ENCODE data around the gene THRB. TPM values are rescaled to one million over a fixed set of nuclear protein-coding genes. Genes with fewer than 3 reads are reported as not detected.

THRB gene
- total RNA-seq, 1 donor from 2014 or later = 4.7 TPM

GRCh38 chr3:24167429-24167828 is 327.2 kb downstream of the THRB start:
- no peak for ATAC-seq

GRCh38 chr3:24166515-24166914 is 328.1 kb downstream of the THRB start:
- ATAC-seq = no peak

- ATAC-seq = no peak
Measured at GRCh38 chr3:24165603-24165982, 329.1 kb downstream of the THRB start.

- ATAC-seq = no peak
Measured at GRCh38 chr3:24164967-24165602, 329.6 kb downstream of the THRB start.

- ATAC-seq = no peak
Measured at GRCh38 chr3:24162929-24163328, 331.7 kb downstream of the THRB start.

GRCh38 chr3:24161841-24162240 is 332.8 kb downstream of the THRB start:
- no peak for ATAC-seq

- no peak for ATAC-seq
Measured at GRCh38 chr3:24160424-24161095, 334.1 kb downstream of the THRB start.

- no peak for ATAC-seq
Measured at GRCh38 chr3:24158761-24159454, 335.7 kb downstream of the THRB start.

GRCh38 chr3:24157106-24157505 is 337.5 kb downstream of the THRB start:
- no peak for ATAC-seq

GRCh38 chr3:24156466-24156865 is 338.2 kb downstream of the THRB start:
- no peak for ATAC-seq

GRCh38 chr3:24155276-24155675 is 339.4 kb downstream of the THRB start:
- ATAC-seq = no peak

- ATAC-seq = no peak
Measured at GRCh38 chr3:24154781-24155180, 339.9 kb downstream of the THRB start.

GRCh38 chr3:24154013-24154695 is 340.5 kb downstream of the THRB start:
- ATAC-seq = no peak

- ATAC-seq = no peak
Measured at GRCh38 chr3:24151594-24151993, 343.1 kb downstream of the THRB start.

- ATAC-seq = no peak
Measured at GRCh38 chr3:24149032-24149431, 345.6 kb downstream of the THRB start.

- no peak for ATAC-seq
Measured at GRCh38 chr3:24145981-24146822, 348.4 kb downstream of the THRB start.

- ATAC-seq = no peak
Measured at GRCh38 chr3:24145481-24145880, 349.2 kb downstream of the THRB start.

GRCh38 chr3:24142127-24142526 is 352.5 kb downstream of the THRB start:
- no peak for ATAC-seq

GRCh38 chr3:24141548-24141947 is 353.1 kb downstream of the THRB start:
- ATAC-seq = no peak

GRCh38 chr3:24139463-24140412 is 354.9 kb downstream of the THRB start:
- ATAC-seq = no peak

- ATAC-seq = no peak
Measured at GRCh38 chr3:24138876-24139256, 355.8 kb downstream of the THRB start.

Measured in esophagus mucosa (tissue), 1 donor.